GM21526 (cell line): ENCODE data around the gene ABLIM1.

Experiments used
- ATAC-seq: cut with Tn5 transposase; IDR thresholded peaks from one replicate; pipeline ENCODE4 v1.9.1; 2021; ENCODE audit warnings: moderate library complexity; ENCODE audit not compliant: unreplicated experiment, low FRiP score

ABLIM1 gene

DNA sequence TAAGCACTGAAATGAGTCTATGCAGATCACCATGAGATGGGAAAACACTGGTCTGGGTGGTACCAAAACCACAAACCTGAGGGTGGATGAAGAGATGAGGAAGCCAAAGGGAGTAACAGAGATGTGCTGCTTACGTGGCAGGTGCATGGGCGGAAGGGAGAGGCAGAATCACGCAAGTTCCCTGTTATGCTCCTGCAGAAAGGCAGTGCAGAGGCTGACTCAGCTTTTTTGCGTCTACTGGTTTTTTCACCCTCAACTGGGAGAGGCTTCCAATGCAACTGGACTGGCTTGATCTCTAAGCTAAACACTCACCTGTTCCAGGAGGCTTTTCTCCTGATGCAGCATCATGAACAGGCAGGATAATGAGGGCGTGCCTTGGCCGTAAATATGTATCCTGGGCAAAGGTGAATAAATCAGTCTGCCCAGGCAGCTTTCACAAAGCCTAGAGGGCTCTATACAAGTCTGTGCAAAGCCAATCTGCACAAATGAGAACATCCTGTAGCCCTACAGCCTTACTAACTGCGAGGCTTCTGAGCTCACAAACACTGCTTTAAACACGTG is 158.4 kb downstream of the ABLIM1 start:
- ATAC-seq, result peak; percentile 28

GRCh38 chr10:114499116-114499515 is 159.0 kb downstream of the ABLIM1 start:
- ATAC-seq, result peak; percentile 28

DNA sequence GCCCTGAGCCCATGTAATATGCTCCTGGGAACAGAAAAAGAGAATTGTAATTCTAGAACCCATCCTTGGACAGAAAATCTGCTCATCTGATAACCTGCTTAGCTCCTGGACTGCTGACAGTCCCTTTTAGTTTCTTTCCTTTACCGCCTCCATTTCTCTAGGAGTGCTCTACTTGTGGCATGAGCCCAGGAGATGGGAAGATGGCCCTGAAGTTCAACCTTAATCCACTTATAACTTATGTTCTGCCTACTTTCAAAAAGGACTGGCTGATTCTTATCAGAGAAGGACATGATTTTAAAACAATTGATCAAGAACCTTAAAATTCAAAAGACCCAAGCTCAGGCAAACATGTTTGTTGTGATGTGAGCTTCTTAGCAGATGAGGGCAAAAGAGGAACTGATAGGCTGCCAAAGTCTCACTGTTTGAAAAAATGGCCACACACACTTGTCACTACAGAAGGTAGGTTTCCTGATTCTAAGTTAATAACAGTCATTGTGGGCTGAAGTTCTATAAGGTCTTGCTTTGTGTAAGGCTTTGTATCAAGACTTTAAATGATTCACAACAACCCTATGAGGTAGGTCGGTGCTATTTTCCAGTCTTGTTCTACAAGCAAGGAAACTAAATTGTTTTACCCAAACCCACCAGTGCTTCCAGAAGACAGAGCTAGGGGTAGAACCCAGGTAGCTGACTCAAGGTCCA is 159.5 kb downstream of the ABLIM1 start:
- peak; percentile 59 for ATAC-seq

DNA sequence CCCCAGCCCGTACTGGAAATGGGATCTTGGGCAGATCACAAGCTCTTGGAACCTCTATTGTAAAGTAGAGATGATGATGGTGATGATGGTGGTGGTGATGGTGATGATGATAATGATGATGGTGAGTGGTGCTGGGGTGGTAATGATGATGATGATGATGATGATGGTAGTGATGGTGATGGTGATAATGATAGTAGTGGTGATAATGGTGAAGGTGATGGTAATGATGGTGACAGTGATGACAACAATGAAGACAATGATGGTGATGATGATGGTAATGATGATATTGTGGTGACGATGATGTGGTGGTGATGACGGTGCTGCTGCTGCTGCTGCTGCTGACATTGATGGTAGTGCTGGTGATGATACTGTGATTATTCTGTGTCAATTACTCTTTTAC is 162.8 kb downstream of the ABLIM1 start:
- ATAC-seq, result no peak

GRCh38 chr10:114492351-114493037 is 165.6 kb downstream of the ABLIM1 start:
- no peak for ATAC-seq

- ATAC-seq, result no peak
These were observed 166.1 kb downstream of the ABLIM1 start for GRCh38 chr10:114491933-114492332.

DNA sequence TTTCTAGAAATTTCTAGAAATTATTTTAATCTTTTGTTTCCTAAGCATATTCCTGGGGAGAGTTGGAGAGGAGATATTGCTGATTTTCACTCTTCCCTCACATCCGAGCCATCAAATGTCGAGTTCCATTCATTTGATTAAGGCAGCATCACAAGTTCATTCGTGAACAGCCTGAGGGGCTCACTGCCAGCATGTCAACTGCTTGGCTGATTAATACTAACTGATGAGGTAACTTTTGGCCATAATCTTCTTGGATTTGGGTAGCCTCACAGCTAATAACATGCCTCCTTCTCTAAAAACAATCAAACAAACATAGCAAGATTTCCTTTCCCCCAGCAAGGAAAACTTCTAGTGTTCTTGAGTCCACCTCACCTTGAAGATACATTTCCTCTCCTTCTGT is 166.7 kb downstream of the ABLIM1 start:
- no peak for ATAC-seq

DNA sequence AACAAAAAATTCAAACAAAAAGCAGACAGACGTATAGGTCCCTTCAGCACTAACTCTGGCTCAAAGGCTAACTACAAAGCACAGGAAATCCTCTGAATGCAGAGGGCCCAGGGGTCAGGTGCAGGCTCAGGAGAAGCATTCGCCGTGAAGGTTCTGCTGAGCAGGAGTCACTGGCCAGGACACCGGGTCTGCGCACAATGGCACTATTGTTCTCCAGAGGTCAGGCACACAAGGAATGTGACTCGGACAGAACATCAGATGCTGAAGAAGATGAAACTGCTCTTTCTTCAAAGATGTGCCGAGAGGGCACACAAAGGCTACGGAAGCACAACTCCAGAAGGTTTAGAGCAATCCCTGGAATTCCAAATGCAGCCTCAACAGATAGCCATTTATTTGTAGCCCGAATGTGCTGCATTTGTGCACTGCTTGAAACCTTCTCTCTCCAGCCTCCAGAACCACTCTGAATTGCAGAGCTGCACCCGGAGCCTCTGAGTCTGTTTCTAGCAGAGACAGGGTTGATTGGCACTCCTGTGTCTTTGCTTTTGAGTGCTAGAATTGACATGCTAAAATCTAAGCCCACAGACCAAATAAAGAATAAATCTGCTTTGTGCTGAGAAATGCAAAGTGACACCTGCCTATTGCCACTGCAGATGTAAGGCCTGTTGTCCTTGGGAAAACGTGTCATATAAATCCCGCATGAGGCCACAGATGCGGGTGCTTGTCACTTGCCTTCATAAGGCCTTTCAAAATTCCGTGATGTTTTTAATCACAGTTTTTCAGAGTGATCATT is 168.4 kb downstream of the ABLIM1 start:
- ATAC-seq, result no peak

DNA sequence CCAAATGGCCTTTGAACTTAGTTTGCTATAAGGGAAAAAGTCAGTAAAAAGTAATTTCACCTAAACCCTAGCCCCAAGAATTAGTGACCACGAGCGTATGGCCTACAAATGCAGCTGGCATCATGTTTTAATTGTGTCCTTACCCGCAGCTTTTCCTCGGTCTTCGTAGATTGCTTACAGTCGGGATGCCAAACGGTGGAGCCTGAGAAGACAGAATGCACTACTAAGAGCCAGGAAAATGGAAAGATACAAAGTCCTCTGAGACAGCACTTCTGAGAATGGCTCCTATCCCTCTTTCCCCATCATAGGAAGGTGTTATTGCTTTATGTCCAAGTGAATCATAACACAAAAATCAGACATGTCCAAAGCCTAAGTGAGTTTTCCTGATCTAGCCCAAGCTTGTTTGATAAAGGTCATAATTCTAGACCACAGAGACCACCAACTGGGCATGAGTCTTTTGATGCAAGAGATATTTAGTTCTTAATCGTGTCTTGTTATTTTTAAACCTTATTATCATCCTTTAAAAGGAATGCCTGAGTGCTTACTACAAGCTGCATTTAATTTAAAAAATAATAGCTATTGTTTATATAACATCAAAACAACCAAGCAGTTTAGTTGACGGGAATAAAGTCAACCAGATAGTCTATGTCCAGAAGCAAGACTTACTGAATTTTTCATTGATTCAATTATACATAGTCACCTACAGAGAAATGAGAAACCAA is 170.1 kb downstream of the ABLIM1 start:
- no peak for ATAC-seq

GRCh38 chr10:114486938-114487814 is 170.9 kb downstream of the ABLIM1 start:
- ATAC-seq, result no peak

- ATAC-seq, result no peak
These were observed 172.2 kb downstream of the ABLIM1 start for GRCh38 chr10:114485696-114486400.

DNA sequence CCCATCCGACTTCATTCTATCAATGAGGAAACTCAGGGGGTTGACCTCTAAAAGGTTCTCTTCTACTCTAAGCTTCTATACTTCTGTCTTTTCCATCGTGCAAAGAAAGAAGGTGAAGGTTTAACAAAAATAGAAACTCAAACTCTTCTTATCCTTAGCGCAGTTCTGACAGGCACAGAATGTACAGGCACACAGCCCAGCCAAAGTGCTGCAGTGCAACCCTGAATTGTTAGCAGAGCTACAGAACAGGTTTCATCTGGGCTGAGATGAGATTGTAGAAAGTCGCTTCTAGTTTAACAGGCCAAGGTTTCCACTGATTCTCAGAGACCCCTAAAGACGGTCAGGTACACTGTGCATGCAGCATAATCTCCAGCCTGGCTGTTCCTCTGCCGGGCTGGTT is 174.5 kb downstream of the ABLIM1 start:
- no peak for ATAC-seq

GRCh38 chr10:114482480-114483304 is 175.4 kb downstream of the ABLIM1 start:
- ATAC-seq, result no peak

DNA sequence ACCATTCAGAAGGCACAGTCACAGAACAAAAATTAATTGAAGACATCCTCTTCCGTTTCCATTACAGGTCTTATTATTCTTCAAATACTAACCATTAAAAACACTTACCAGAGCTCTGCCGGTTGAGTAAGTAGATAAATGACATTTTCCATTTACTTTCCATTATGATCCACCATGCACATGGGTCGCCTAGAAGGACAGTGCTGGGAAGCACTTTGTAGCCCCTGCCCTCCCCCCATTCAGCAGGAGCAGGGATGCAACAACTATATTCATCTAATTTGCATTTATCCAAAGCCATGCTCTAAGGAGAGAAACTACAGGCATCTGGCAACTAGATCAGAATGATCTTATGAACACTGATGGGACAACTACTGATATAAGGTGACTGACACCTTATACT is 177.0 kb downstream of the ABLIM1 start:
- ATAC-seq, result no peak

- ATAC-seq, result no peak
These were observed 178.2 kb downstream of the ABLIM1 start for GRCh38 chr10:114479836-114480235.

- no peak for ATAC-seq
These were observed 178.8 kb downstream of the ABLIM1 start for GRCh38 chr10:114479307-114479706.

DNA sequence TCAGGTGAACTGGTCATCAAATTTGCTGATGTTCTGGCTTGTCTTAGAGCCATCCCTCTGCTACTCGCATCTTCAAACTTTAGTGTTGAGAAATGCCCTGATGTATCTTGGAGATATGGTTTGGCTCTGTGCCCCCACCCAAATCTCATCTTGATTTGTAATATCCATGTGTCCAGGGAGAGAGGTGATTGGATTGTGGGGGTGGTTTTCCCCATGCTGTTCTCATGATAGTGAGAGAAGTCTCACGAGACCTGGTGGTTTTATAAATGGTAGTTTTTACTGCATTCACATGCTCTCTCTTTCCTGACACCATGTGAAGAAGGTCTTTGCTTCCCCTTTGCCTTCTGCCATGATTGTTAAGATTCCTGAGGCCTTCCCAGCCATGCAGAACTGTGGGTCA is 179.8 kb downstream of the ABLIM1 start:
- ATAC-seq, result no peak

DNA sequence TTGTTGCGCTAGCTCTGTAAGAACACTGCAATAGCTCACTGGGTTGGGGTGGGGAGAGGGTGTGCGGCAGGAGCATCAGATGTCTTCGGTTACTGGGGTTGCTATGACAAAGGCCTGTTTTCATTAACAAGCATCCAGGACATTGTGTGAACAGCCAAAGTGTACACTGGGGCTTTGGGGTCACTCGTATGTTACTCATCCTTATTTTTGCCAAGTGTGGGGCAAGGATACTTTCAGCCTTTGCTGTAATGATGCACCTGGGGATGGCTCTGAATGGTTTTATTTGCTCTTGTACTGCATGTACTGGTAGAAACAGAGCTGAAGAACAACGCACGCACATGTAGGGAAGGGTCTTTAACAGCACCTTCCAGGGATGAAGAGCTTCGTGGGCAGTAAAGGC is 180.8 kb downstream of the ABLIM1 start:
- no peak for ATAC-seq
